Hematopoietic multipotent progenitor cell (in vitro differentiated cells): ENCODE results near the gene EIF2B2. TPM values are rescaled to one million over a fixed set of nuclear protein-coding genes. Genes with fewer than 3 reads are reported as not detected.
"Not testable (repeated sequence)": the region's sequence is repeated elsewhere in the genome, so short reads cannot be mapped to it uniquely, and the experiment has no call there.

Experiments used
- DNase-seq, 3 donors: peaks; one replicate each; pipeline ENCODE4 v3.0.0-alpha.2; 2011 to 2015; ENCODE audit warnings: low read depth in 2 of 3, low spot score in 2 of 3
- total RNA-seq: library from RNA; depleted of rRNA; stranded (reverse); fragments of >200 nt; gene quantifications from one replicate; pipeline ENCODE4 v1.2.3, GENCODE V29; 2012

Gene EIF2B2
- total RNA-seq, 1 donor, result 45.5 TPM

DNA sequence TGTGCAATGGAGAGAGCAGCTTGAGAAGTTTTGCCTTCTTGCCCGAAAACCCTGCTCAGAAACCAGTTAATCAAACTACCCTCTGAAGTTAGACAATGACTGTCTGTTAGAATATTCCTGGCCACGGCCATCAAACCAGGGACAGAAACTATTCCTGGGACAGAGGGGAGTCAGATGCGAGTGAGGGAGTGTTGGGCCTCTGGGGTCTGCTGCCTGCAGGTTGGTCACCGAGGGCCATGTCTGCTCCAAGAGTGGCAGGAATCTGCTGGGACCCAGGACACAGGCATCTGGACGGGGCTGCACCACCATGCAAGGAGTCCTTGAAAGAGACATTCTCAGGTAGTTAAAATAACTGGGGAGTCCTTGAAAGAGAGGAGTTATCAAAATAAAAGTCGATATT is 16.9 kb upstream of the EIF2B2 start:
- DNase-seq, result no peak

DNA sequence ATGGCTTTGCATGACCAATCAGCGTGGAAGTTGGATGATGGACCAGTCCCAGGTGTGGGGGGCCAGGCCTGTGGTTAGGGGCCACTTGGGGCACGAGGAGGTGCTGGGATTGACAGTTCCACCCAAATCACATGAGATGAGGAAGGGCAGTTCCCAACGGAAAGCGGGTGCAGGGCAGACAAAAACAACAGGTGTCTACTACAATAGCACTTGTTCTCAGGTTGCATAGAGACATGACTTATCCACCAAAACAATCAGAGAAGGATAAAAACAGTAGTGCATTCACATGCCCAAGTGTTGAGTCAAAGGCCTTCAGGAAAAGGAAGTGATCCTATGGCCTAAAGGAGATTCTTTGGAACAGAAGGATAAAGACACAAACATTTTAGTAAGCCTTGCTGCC is 14.6 kb upstream of the EIF2B2 start:
- DNase-seq, result no peak

DNA sequence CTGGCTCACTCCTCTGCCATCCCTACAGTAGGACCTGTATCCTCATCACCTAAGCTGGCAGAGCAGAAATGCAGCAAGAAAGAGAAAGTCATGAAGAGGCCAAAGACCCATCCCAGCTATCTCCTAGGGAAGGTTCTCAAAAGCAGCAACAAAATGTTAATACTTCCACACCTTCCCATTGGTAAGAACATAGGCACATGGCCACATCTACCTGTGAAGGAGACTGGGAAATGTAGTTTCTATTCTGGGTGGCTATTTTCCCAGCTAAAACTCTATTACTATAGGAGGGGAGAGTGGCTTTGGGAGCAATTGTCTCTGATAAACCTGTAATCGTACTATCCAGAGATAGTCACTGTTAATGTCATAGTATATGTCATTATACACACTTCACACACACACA is 13.7 kb upstream of the EIF2B2 start:
- no peak for DNase-seq

DNA sequence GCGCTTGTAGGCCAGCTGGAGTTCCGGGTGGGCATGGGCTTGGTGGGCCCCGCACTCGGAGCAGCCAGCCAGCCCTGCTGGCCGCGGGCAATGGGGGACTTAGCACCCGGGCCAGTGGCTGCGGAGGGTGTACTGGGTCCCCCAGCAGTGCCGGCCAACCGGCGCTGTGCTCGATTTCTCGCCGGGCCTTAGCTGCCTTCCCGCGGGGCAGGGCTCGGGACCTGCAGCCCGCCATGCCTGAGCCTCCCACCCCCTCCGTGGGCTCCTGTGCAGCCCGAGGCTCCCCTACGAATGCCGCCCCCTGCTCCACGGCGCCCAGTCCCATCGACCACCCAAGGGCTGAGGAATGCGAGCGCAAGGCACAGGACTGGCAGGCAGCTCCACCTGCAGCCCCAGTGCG is 8.5 kb upstream of the EIF2B2 start:
- DNase-seq, result not testable (repeated sequence)

DNA sequence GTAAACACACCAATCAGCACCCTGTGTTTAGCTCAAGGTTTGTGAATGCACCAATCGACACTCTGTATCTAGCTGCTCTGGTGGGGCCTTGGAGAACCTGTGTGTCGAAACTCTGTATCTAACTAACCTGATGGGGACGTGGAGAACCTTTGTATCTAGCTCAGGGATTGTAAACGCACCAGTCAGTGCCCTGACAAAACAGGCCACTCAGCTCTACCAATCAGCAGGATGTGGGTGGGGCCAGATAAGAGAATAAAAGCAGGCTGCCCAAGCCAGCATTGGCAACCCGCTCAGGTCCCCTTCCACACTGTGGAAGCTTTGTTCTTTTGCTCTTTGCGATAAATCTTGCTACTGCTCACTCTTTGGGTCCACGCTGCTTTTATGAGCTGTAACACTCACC is 6.9 kb upstream of the EIF2B2 start:
- not testable (repeated sequence) for DNase-seq

DNA sequence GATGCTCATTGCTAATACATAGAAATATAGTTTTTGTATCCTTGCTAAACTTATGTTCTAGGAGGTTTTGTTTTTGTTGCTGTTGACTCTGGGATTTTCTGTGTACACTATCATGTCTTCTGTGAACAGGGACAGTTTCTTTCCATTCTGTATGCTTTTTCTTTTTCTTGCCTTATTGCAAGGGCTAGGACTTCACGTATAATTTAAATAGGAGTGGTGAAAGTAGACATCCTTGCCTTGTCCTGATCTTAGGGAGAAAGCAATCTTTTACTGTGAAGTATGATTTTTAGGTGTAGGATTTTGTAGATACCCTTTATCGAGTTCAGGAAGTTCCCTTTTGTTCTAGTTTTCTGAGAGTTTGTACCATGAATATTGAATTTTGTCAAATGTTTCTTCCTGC is 1.5 kb upstream of the EIF2B2 start:
- no peak for DNase-seq

DNA sequence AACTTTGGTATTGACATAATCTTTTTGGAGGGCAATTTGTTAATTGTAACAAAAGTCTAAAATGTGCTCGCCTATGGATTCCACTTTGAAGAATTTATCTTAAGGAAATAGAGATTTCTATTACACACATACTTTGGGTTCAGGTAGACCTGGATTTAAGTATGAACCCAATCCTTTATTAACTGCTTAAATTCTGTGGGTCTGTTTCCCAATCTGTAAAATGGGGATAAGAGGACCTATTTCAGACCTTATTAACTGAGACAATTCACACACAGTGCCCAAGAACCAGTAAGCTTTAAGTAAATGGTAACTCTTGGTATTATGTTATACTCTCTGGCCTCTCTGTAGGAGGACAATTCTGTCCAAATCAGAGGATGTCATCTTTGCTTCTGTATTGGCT is 822 bp upstream of the EIF2B2 start:
- DNase-seq, result no peak

DNA sequence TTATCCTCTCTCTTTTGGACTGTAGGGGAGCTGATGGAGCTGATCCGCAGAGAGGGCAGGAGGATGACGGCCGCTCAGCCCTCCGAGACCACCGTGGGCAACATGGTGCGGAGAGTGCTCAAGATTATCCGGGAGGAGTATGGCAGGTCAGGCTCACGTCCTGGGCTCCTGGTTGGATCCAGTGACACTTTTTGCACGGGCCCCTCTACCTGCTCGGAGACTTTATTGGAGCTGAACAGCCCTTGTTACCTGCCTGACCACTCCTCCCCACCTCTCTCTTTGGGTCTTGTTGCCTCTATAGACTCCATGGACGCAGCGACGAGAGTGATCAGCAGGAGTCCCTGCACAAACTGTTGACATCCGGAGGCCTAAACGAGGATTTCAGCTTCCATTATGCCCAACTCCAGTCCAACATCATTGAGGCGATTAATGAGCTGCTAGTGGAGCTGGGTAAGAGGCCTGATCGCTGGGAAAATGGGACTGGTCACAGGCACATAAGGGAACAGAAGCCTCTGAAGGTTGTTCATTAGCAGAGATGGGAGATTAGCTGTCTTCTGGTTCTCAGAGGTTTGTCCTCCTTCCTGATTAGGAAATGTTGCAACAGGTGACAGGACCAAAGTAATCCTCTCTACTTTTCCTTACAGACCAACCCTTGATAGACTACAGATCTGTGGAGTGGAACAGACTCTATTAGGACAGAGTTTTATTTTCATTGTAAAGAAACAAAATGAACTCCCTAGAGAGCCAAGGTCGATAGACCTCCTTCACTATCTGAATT is 718 bp downstream of the EIF2B2 start:
- peak in 1 of 3 donors; percentile 21 for DNase-seq

DNA sequence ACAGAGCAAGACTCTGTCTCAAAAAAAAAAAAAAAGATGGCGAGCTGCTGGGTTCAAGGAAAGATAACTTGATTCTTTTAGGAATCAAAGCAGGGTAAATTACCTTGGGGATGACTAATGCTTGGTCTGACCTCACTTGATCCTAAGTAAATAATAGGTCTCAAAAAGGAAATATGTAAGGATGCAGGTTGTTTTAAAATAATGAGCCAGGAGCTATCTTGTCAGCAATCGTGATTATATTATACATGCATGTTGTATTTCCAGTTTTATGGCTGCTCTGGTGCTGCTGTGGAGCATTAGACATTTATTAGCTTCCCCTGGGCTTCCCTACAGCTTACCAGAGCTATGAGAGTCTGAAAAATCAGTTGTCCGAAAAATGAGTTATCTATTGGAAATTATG is 2.6 kb downstream of the EIF2B2 start:
- DNase-seq, result no peak

DNA sequence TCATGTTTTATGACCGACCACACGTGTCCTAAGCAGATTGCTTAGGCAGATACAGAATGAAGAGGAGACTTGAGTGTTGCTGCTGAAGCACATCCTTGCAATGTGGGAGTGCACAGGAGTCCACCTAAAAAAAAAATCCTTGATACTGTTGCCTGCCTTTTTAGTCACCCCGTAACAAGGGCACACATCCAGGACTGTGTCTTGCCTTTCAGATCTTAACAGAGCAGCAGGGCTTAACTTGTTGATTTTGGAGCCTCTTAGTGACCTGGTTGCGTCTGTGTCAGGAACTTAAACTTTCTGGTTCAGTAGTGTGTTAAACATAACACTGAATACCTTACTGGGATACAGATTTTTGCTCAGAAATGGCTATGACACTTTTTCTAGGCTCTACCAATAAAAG is 6.5 kb downstream of the EIF2B2 start:
- no peak for DNase-seq

DNA sequence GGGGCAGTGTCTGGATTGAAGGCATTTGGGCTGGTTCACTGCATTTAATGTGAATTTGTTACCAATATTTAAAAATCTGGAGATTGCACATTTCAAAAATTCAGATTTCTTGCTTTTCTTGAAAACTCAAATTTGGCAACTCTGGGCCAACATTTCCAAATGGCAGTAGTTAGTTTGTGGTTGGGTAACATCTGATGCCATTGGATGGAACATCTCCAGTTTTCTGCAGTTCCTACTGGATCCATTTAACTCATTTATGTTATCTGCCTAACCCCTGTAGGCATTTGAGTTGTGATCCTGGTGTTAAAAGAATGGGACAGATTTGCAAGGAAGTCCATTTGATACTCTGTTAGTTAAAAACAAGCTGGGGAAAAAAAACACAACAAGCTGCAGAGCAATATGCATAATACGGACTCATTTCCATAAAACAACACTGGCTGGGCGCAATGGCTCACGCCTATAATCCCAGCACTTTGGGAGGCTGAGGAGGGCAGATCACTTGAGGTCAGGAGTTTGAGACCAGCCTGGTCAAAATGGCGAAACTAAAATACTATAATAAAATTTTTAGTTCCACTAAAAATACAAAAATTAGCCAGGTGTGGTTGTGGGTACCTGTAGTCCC is 7.9 kb downstream of the EIF2B2 start:
- DNase-seq, result no peak

DNA sequence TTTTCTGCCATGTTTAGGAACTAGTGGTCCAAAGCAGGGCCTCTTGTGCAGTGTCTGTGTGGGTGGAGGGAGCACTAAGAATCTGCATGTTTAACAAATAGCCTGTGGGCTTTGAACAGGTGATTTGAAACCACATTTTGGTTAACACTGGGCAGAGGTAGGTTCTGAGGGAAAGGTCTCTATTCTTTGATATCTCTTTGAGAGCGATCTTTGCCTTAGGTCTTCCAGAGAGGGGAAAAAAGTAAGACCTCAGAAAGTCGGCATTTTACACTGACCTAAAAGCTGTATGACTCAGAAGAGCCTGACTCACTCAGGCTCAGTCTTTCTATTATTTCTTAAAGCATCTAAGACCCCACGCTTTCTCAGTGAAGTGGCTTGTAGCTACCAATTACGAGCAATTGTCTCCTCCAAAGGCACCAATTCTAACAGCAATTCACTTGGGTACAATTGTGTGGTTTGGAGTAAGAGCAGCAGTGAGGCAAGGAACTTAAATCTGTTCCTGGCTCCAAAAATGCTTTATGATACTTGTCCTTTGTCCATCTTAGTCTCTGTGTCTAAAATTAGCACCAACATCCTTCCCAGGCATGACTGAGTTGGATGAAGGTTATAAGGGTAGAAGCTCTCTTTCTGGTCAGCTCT is 8.8 kb downstream of the EIF2B2 start:
- no peak for DNase-seq

DNA sequence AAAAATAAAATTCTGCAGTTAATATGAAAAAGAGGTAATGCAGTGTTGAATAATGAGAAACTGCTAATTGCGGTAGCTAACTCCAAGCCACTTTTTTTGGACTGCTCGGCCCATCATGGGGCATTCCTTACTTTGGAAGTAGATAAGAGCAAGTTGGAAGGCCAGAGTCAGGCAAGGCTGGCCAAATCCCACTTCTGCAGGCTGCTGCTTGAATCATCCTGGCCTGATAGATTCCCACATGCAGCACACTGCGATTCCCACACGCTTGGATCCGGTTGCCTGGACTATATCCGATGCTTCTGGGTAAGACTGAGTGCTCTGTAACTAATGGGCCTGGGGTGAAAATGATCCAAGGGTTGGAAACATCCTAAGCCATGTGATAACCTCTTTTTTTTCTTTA is 10.6 kb downstream of the EIF2B2 start:
- DNase-seq, result no peak

DNA sequence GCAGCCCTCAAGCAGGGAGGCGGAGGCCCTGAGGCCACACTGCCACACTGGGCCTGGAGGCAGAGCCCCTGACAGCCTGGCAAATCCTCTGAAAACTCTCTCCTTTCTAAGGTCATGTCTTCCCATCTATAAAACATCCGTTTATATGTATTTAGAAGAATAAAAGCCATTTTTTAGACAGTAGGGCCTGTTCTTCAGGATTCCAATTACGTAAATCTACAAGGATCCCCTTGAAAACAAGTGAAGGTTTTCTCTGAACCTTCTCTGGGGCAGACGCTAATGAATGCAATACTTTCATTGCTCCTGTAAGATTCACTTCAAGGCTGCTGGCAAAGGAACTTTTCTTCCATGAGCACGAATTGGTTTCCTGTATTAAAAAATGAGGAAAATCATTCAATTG is 12.8 kb downstream of the EIF2B2 start:
- DNase-seq, result no peak

DNA sequence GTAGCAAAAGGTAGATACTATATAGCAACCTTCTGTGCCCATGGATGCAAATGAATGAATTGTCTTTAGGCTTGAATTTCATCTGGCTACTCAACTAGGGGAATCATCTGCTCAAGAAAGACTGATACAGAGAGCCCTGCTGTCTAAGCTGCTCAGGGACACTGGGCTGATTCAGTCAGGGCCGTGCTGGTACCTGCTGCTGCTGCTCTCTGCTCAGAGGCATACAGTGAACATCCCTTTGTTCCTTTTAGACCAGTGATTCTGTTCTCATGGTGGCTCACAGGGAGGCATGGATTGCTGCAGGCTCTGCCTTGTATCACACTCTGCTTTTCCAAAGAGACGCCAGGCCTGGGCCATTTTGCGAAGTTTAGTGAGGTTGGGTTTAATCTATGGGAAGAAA is 14.1 kb downstream of the EIF2B2 start:
- DNase-seq, result no peak

DNA sequence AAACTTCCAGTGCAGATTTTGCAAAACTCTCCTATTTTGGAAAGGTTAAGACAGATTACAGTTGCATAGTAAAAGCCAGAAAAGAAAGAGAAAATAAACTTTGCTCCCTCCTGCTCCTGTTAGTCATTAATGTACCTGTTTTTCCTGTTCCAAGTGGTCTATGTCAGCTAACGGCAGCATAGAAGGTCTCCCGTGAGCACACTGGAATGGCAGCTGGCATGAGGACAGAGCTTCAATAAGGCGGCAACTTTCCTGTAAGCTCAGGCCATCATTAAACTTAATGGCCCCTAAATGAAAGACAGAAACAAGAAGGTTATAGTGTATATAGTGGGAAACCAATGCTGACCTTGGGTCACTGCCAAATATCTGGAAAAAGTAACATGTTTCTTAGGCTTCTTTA is 16.0 kb downstream of the EIF2B2 start:
- DNase-seq, result no peak

DNA sequence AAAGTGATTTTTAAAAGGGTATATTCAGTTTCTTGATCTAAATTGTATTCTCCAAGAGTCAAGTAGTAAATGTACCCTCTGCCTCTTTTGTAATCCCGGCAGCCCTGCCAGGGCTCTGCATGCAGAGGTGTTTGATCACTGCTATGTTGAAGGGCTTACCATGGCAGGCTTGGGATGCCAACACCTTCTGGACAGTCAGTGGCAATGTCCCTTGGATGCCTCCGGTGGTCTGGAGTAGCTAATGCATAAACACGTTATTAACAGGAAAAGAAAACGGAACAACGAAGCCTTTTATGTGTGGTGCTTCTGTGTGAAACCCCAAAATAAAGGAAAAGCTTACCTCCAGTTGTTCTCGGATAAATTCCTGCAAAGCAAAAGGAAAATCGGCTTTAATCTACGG is 19.9 kb downstream of the EIF2B2 start:
- peak in 1 of 3 donors; percentile 28 for DNase-seq

DNA sequence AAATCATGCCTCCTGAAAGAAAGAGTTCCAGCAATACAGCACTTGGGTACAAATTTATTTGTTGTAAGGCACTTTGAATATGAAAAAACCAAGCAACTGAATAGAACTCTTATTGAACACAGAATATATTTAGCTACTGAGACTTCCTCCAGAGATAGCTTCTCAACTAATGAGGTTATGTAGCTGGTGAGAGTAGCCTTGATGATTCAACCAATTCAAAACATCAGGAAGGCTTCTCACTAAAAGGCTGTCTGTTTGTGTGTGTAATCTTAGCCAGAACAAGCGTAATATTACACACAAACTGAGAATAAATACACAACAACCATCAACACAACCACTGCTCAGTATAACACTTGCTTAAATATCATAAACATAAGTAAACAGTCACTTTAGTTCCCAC is 20.4 kb downstream of the EIF2B2 start:
- no peak for DNase-seq

DNA sequence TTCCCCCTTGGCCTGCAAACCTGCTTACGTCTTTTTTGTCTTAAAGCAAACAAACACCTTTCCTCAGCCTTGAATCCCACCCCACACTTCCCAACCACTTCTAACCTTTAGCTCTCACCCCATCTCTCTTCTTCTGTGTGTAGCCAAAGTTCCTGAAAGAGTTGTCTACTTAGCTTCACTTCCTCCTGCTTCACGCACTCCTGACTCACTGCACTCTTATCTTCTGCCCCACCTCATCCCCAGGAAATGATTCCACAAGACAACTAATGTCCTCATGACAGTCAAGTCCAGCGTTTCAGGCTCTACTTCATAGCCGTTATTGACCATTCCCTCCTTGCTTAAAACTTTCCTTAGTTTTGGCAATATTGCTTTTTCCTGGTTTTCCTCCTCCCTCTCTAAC is 22.4 kb downstream of the EIF2B2 start:
- DNase-seq, result peak in 2 of 3 donors; percentile 17 to 49

DNA sequence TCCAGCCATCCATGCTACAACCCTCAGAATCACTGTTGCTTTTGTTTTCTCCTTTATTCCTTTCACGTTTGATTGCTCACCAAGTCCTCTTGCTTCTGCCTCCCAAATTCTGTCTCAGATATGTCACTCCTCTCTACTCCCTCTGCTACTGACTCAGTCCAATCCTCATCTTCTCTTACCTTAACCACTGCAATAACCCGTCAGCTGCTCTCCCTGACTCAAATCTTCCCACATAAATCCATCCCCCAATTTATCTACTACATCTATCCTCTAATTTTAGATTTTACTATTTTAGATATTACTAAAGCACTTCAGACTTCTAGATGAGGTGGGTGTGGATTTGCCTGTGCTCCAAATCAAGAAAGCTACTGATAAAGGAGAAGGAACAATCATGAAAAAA is 23.2 kb downstream of the EIF2B2 start:
- DNase-seq, result no peak

DNA sequence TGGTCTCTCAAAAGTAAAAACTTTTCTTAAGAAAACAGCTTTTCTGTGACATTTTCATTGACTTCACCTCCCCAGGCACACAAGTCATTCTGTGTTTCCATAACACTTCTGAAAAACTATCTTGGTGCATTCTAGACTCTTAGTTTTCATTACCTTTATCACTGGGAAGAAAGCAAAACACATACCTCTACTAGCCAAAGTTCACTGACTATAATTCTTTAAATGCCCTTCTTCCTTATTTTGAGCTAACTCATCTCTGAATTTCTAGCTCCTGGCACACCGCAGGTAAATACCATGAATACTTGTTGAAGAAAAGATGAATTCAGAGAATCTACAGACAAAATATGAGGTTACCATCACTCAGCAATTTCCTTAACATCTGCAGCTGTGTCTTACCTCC is 27.4 kb downstream of the EIF2B2 start:
- no peak for DNase-seq

DNA sequence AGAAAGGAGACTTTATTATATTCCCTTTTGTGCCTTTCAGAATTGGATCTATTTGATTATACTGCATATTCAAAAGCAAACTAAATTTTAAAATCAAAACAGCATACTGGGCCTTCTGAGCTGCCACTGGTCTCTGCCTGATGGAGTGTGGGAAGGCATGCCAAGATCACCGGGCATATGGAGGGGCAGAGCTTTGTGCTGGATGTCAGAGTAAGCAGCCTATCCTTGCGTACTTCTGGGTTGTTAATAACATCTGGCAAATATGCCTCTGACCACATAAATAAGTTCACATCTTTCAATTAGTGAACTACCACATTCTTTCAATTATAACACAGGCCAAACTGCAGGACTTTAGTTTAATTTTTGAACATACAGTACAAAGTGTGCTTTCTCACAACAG is 30.2 kb downstream of the EIF2B2 start:
- no peak for DNase-seq
